ENCODE data around the gene LAMA5.

Gene LAMA5

GRCh38 chr20:62362590-62362940 lies 4.5 kb downstream of the LAMA5 start:
- H2AFZ ChIP-seq (ENCODE audit: low read depth, low read length, severe bottlenecking), result no peak overlapping the region
- no peaks in the 10 kb centered on the region for H3K27me3 ChIP-seq (ENCODE audit: low read length)
- H3K9ac ChIP-seq (ENCODE audit: low read length), result no peak overlapping the region
- H3K4me2 ChIP-seq (ENCODE audit: low read depth, low read length, poor library complexity, severe bottlenecking), result no peak overlapping the region
- H3K27ac ChIP-seq (ENCODE audit: low read depth, low read length), result no peak overlapping the region
- no peaks in the 10 kb centered on the region for H3K9me3 ChIP-seq (ENCODE audit: insufficient read depth, low read length)
- TF ChIP-seq CTCF (IDR thresholded peaks at IDR 0.05; ENCODE audit: insufficient read depth, low read length, poor library complexity, severe bottlenecking) (no peak), EZH2phosphoT487 (conservative IDR thresholded peaks at IDR 0.05; ENCODE audit: low read length) (no peak)
- no peak overlapping the region for H3K4me3 ChIP-seq (ENCODE audit: insufficient read depth, low read length, poor library complexity, severe bottlenecking)
- H4K20me1 ChIP-seq (ENCODE audit: low read depth, low read length), result no peaks in the 10 kb centered on the region
- H3K9me2 ChIP-seq (replicated peaks; ENCODE audit: insufficient read depth, low read length), result no peaks in the 10 kb centered on the region
- no peaks in the 10 kb centered on the region for H3F3A ChIP-seq (ENCODE audit: insufficient read depth)
- H3K36me3 ChIP-seq (ENCODE audit: low read length), result no peaks in the 10 kb centered on the region
- no peaks in the 10 kb centered on the region for H3K79me2 ChIP-seq (ENCODE audit: insufficient read depth, low read length)

- no peaks in the 10 kb centered on the region for H3K27me3 ChIP-seq (ENCODE audit: low read length)
- no peak overlapping the region for H3K27ac ChIP-seq (ENCODE audit: low read depth, low read length)
- no peaks in the 10 kb centered on the region for H3K36me3 ChIP-seq (ENCODE audit: low read length)
- no peak overlapping the region for H3K9ac ChIP-seq (ENCODE audit: low read length)
- H2AFZ ChIP-seq (ENCODE audit: low read depth, low read length, severe bottlenecking), result no peak overlapping the region
- no peak overlapping the region for H3K4me2 ChIP-seq (ENCODE audit: low read depth, low read length, poor library complexity, severe bottlenecking)
- H3K9me3 ChIP-seq (ENCODE audit: insufficient read depth, low read length), result no peaks in the 10 kb centered on the region
- H3K4me3 ChIP-seq (ENCODE audit: insufficient read depth, low read length, poor library complexity, severe bottlenecking), result no peak overlapping the region
- no peaks in the 10 kb centered on the region for H3K79me2 ChIP-seq (ENCODE audit: insufficient read depth, low read length)
- H3K9me2 ChIP-seq (replicated peaks; ENCODE audit: insufficient read depth, low read length), result no peaks in the 10 kb centered on the region
- TF ChIP-seq EZH2phosphoT487 (conservative IDR thresholded peaks at IDR 0.05; ENCODE audit: low read length), result no peak
- no peak for TF ChIP-seq CTCF (IDR thresholded peaks at IDR 0.05; ENCODE audit: insufficient read depth, low read length, poor library complexity, severe bottlenecking)
- no peaks in the 10 kb centered on the region for H3F3A ChIP-seq (ENCODE audit: insufficient read depth)
- H4K20me1 ChIP-seq (ENCODE audit: low read depth, low read length), result no peaks in the 10 kb centered on the region
These were observed 5.1 kb downstream of the LAMA5 start for GRCh38 chr20:62361799-62362589.

GRCh38 chr20:62360854-62361798 lies 6.0 kb downstream of the LAMA5 start:
- Histone ChIP-seq H3K36me3 (ENCODE audit: low read length) (no peaks in the 10 kb centered on the region), H3K27me3 (ENCODE audit: low read length) (no peaks in the 10 kb centered on the region), H3K9ac (ENCODE audit: low read length) (no peak overlapping the region), H3K79me2 (ENCODE audit: insufficient read depth, low read length) (no peaks in the 10 kb centered on the region), H3K9me3 (ENCODE audit: insufficient read depth, low read length) (no peaks in the 10 kb centered on the region), H3F3A (ENCODE audit: insufficient read depth) (no peaks in the 10 kb centered on the region), H4K20me1 (ENCODE audit: low read depth, low read length) (no peaks in the 10 kb centered on the region), H3K27ac (ENCODE audit: low read depth, low read length) (no peak overlapping the region), H3K9me2 (replicated peaks; ENCODE audit: insufficient read depth, low read length) (no peaks in the 10 kb centered on the region), H3K4me3 (ENCODE audit: insufficient read depth, low read length, poor library complexity, severe bottlenecking) (no peak overlapping the region), H2AFZ (ENCODE audit: low read depth, low read length, severe bottlenecking) (no peak overlapping the region), H3K4me2 (ENCODE audit: low read depth, low read length, poor library complexity, severe bottlenecking) (no peak overlapping the region)
- TF ChIP-seq CTCF (IDR thresholded peaks at IDR 0.05; ENCODE audit: insufficient read depth, low read length, poor library complexity, severe bottlenecking) (no peak), EZH2phosphoT487 (conservative IDR thresholded peaks at IDR 0.05; ENCODE audit: low read length) (no peak)

All from SU-DHL-6 (cell line).